Measurements from ENCODE around the gene MYLK. TPM values are rescaled to one million over a fixed set of nuclear protein-coding genes. Genes with fewer than 3 reads are reported as not detected.

The MYLK gene
- polyA plus RNA-seq, 1 donor: 296 TPM

- no peak overlapping the region for H3K4me3 ChIP-seq (ENCODE audit: low read length)
- no peaks in the 10 kb centered on the region for H3K9me3 ChIP-seq (ENCODE audit: control insufficient read depth, low read depth, low read length)
- H3K36me3 ChIP-seq (ENCODE audit: control insufficient read depth, insufficient read depth, low read length): no peaks in the 10 kb centered on the region
- H3K27ac ChIP-seq (ENCODE audit: low read length): no peak overlapping the region
- DNase-seq: no peak
- no peaks in the 10 kb centered on the region for H3K27me3 ChIP-seq (ENCODE audit: control insufficient read depth, insufficient read depth, low read length)
- H3K4me1 ChIP-seq (ENCODE audit: control insufficient read depth, insufficient read depth, low read length): peaks cover 9% of the 10 kb centered on the region
- no CpG with 5 or more reads among the region's 1 CpG for WGBS (ENCODE audit: insufficient coverage, low lambda C conversion rate)
Observed at GRCh38 chr3:123815981-123816380, 68.2 kb downstream of the MYLK start.

GRCh38 chr3:123813876-123814275 is 70.3 kb downstream of the MYLK start:
- peaks cover 7% of the 10 kb centered on the region for H3K4me1 ChIP-seq (ENCODE audit: control insufficient read depth, insufficient read depth, low read length)
- H3K27me3 ChIP-seq (ENCODE audit: control insufficient read depth, insufficient read depth, low read length): no peaks in the 10 kb centered on the region
- no peaks in the 10 kb centered on the region for H3K36me3 ChIP-seq (ENCODE audit: control insufficient read depth, insufficient read depth, low read length)
- no peak overlapping the region for H3K4me3 ChIP-seq (ENCODE audit: low read length)
- DNase-seq: no peak
- WGBS (ENCODE audit: insufficient coverage, low lambda C conversion rate): 100% methylated on average over 1 of the region's 4 CpGs
- no peak overlapping the region for H3K27ac ChIP-seq (ENCODE audit: low read length)
- no peaks in the 10 kb centered on the region for H3K9me3 ChIP-seq (ENCODE audit: control insufficient read depth, low read depth, low read length)

GRCh38 chr3:123809597-123809996 is 74.5 kb downstream of the MYLK start:
- no peaks in the 10 kb centered on the region for H3K9me3 ChIP-seq (ENCODE audit: control insufficient read depth, low read depth, low read length)
- DNase-seq: no peak
- H3K27me3 ChIP-seq (ENCODE audit: control insufficient read depth, insufficient read depth, low read length): no peaks in the 10 kb centered on the region
- peaks cover 7% of the 10 kb centered on the region for H3K4me1 ChIP-seq (ENCODE audit: control insufficient read depth, insufficient read depth, low read length)
- no peak overlapping the region for H3K27ac ChIP-seq (ENCODE audit: low read length)
- no peaks in the 10 kb centered on the region for H3K36me3 ChIP-seq (ENCODE audit: control insufficient read depth, insufficient read depth, low read length)
- no peak overlapping the region for H3K4me3 ChIP-seq (ENCODE audit: low read length)
- WGBS (ENCODE audit: insufficient coverage, low lambda C conversion rate): no CpG with 5 or more reads among the region's 4 CpGs

GRCh38 chr3:123808812-123809211 is 75.3 kb downstream of the MYLK start:
- peak; percentile 48 to 72 for DNase-seq
- Histone ChIP-seq H3K9me3 (ENCODE audit: control insufficient read depth, low read depth, low read length) (no peaks in the 10 kb centered on the region), H3K27ac (ENCODE audit: low read length) (no peak overlapping the region), H3K4me1 (ENCODE audit: control insufficient read depth, insufficient read depth, low read length) (peaks cover 7% of the 10 kb centered on the region), H3K36me3 (ENCODE audit: control insufficient read depth, insufficient read depth, low read length) (no peaks in the 10 kb centered on the region), H3K4me3 (ENCODE audit: low read length) (no peak overlapping the region), H3K27me3 (ENCODE audit: control insufficient read depth, insufficient read depth, low read length) (no peaks in the 10 kb centered on the region)
- 0% methylated on average over 1 of the region's 2 CpGs for WGBS (ENCODE audit: insufficient coverage, low lambda C conversion rate)

GRCh38 chr3:123807820-123808219 is 76.3 kb downstream of the MYLK start:
- Histone ChIP-seq H3K9me3 (ENCODE audit: control insufficient read depth, low read depth, low read length) (no peaks in the 10 kb centered on the region), H3K27ac (ENCODE audit: low read length) (no peak overlapping the region), H3K4me3 (ENCODE audit: low read length) (no peak overlapping the region), H3K27me3 (ENCODE audit: control insufficient read depth, insufficient read depth, low read length) (no peaks in the 10 kb centered on the region), H3K36me3 (ENCODE audit: control insufficient read depth, insufficient read depth, low read length) (no peaks in the 10 kb centered on the region), H3K4me1 (ENCODE audit: control insufficient read depth, insufficient read depth, low read length) (peaks cover 7% of the 10 kb centered on the region)
- peak; percentile 32 to 55 for DNase-seq
- no CpG with 5 or more reads among the region's 2 CpGs for WGBS (ENCODE audit: insufficient coverage, low lambda C conversion rate)

DNA sequence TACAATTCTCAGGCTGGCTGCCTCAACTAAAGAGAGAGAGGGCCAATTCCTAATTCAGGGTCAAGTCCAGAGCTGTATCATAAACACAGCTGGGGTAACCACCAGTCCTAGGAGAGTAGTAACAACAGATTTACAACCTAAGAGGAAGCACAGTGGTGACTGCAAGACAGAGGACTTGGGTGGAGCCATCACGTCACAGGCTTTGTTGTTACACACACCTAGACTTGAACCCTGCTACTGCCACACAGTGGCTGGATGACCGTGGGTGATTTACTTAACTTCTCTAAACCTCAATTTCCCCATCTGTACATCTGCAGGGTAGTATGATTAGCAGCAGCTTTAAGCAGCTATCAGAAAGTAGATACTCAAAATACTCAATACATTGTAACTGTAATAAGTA is 78.6 kb downstream of the MYLK start:
- H3K36me3 ChIP-seq (ENCODE audit: control insufficient read depth, insufficient read depth, low read length): no peaks in the 10 kb centered on the region
- no peak overlapping the region for H3K4me3 ChIP-seq (ENCODE audit: low read length)
- H3K9me3 ChIP-seq (ENCODE audit: control insufficient read depth, low read depth, low read length): no peaks in the 10 kb centered on the region
- H3K27ac ChIP-seq (ENCODE audit: low read length): no peak overlapping the region
- no peaks in the 10 kb centered on the region for H3K27me3 ChIP-seq (ENCODE audit: control insufficient read depth, insufficient read depth, low read length)
- DNase-seq: no peak
- no CpG with 5 or more reads among the region's 2 CpGs for WGBS (ENCODE audit: insufficient coverage, low lambda C conversion rate)
- peaks cover 7% of the 10 kb centered on the region for H3K4me1 ChIP-seq (ENCODE audit: control insufficient read depth, insufficient read depth, low read length)

DNA sequence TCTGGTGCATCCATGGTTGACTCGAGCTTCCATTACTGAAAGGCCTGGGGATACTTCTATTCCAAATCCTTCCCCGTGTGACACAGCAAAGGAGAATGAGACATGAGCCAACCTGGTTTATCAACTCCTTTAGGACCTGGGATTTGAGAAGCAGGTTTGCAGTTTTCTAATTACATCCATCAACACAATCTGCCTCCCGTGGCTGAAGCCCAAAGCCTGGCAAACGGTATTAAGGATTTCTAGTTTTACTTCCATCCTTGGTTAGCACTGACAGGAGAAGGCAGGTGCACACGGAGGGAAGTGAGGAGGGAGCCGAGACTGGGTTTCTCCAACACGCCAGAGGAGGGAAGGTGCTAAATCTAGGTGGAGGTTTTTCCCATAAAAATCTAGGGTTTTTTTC is 79.0 kb downstream of the MYLK start:
- no peak overlapping the region for H3K4me3 ChIP-seq (ENCODE audit: low read length)
- H3K9me3 ChIP-seq (ENCODE audit: control insufficient read depth, low read depth, low read length): no peaks in the 10 kb centered on the region
- H3K4me1 ChIP-seq (ENCODE audit: control insufficient read depth, insufficient read depth, low read length): peaks cover 7% of the 10 kb centered on the region
- H3K27me3 ChIP-seq (ENCODE audit: control insufficient read depth, insufficient read depth, low read length): no peaks in the 10 kb centered on the region
- H3K27ac ChIP-seq (ENCODE audit: low read length): no peak overlapping the region
- WGBS (ENCODE audit: insufficient coverage, low lambda C conversion rate): no CpG with 5 or more reads among the region's 7 CpGs
- no peaks in the 10 kb centered on the region for H3K36me3 ChIP-seq (ENCODE audit: control insufficient read depth, insufficient read depth, low read length)
- no peak for DNase-seq

GRCh38 chr3:123804676-123805075 is 79.5 kb downstream of the MYLK start:
- DNase-seq: no peak
- peaks cover 9% of the 10 kb centered on the region for H3K4me1 ChIP-seq (ENCODE audit: control insufficient read depth, insufficient read depth, low read length)
- WGBS (ENCODE audit: insufficient coverage, low lambda C conversion rate): no CpG with 5 or more reads among the region's 3 CpGs
- H3K36me3 ChIP-seq (ENCODE audit: control insufficient read depth, insufficient read depth, low read length): no peaks in the 10 kb centered on the region
- no peaks in the 10 kb centered on the region for H3K9me3 ChIP-seq (ENCODE audit: control insufficient read depth, low read depth, low read length)
- H3K27ac ChIP-seq (ENCODE audit: low read length): no peak overlapping the region
- no peak overlapping the region for H3K4me3 ChIP-seq (ENCODE audit: low read length)
- no peaks in the 10 kb centered on the region for H3K27me3 ChIP-seq (ENCODE audit: control insufficient read depth, insufficient read depth, low read length)

GRCh38 chr3:123803521-123803920 is 80.6 kb downstream of the MYLK start:
- WGBS (ENCODE audit: insufficient coverage, low lambda C conversion rate): no CpG with 5 or more reads among the region's 5 CpGs
- Histone ChIP-seq H3K27ac (ENCODE audit: low read length) (no peak overlapping the region), H3K4me1 (ENCODE audit: control insufficient read depth, insufficient read depth, low read length) (peaks cover 11% of the 10 kb centered on the region), H3K9me3 (ENCODE audit: control insufficient read depth, low read depth, low read length) (no peaks in the 10 kb centered on the region), H3K4me3 (ENCODE audit: low read length) (no peak overlapping the region), H3K27me3 (ENCODE audit: control insufficient read depth, insufficient read depth, low read length) (no peaks in the 10 kb centered on the region), H3K36me3 (ENCODE audit: control insufficient read depth, insufficient read depth, low read length) (no peaks in the 10 kb centered on the region)
- DNase-seq: no peak

- peaks cover 3% of the 10 kb centered on the region for H3K27me3 ChIP-seq (ENCODE audit: control insufficient read depth, insufficient read depth, low read length)
- WGBS (ENCODE audit: insufficient coverage, low lambda C conversion rate): no CpG with 5 or more reads among the region's 3 CpGs
- H3K4me1 ChIP-seq (ENCODE audit: control insufficient read depth, insufficient read depth, low read length): peaks cover 6% of the 10 kb centered on the region
- no peaks in the 10 kb centered on the region for H3K9me3 ChIP-seq (ENCODE audit: control insufficient read depth, low read depth, low read length)
- H3K36me3 ChIP-seq (ENCODE audit: control insufficient read depth, insufficient read depth, low read length): no peaks in the 10 kb centered on the region
- DNase-seq: no peak
- H3K27ac ChIP-seq (ENCODE audit: low read length): no peak overlapping the region
- no peak overlapping the region for H3K4me3 ChIP-seq (ENCODE audit: low read length)
Observed at GRCh38 chr3:123802007-123802625, 82.0 kb downstream of the MYLK start.

GRCh38 chr3:123801474-123801873 is 82.7 kb downstream of the MYLK start:
- Histone ChIP-seq H3K27me3 (ENCODE audit: control insufficient read depth, insufficient read depth, low read length) (peaks cover 3% of the 10 kb centered on the region), H3K27ac (ENCODE audit: low read length) (no peak overlapping the region), H3K4me1 (ENCODE audit: control insufficient read depth, insufficient read depth, low read length) (peaks cover 6% of the 10 kb centered on the region), H3K9me3 (ENCODE audit: control insufficient read depth, low read depth, low read length) (no peaks in the 10 kb centered on the region), H3K36me3 (ENCODE audit: control insufficient read depth, insufficient read depth, low read length) (no peaks in the 10 kb centered on the region), H3K4me3 (ENCODE audit: low read length) (no peak overlapping the region)
- no peak for DNase-seq
